HL-60/S4 treated with phorbol 12-myristate 13-acetate at 8.2 ng/mL for 4 days and 3 days (cell line): ENCODE results near the gene WDFY4.

Experiments
- in situ Hi-C: fragments of 300-500 bp; cut with MboI; formaldehyde crosslinking; loops from 2 replicates; pipeline ENCODE4 v1.15.0; 2022; ENCODE audit warnings: low sequenced_read_pairs

Gene WDFY4

GRCh38 chr10:48839809-48840679 lies 155.4 kb downstream of the WDFY4 start:
- in situ Hi-C loops = no loop called here

GRCh38 chr10:48842231-48842630 lies 157.6 kb downstream of the WDFY4 start:
- in situ Hi-C loops = no loop called here

GRCh38 chr10:48843198-48843597 lies 158.5 kb downstream of the WDFY4 start:
- in situ Hi-C loops = no loop called here

GRCh38 chr10:48844616-48845015 lies 159.9 kb downstream of the WDFY4 start:
- in situ Hi-C loops = no loop called here

GRCh38 chr10:48845512-48845911 lies 160.8 kb downstream of the WDFY4 start:
- in situ Hi-C loops = no loop called here

- in situ Hi-C loops = no loop called here
Measured at GRCh38 chr10:48847691-48848090, 163.0 kb downstream of the WDFY4 start.

- in situ Hi-C loops = no loop called here
Measured at GRCh38 chr10:48856855-48857254, 172.2 kb downstream of the WDFY4 start.

- in situ Hi-C loops = no loop called here
Measured at GRCh38 chr10:48872234-48872633, 187.6 kb downstream of the WDFY4 start.

- in situ Hi-C loops = no loop called here
Measured at GRCh38 chr10:48878091-48878490, 193.4 kb downstream of the WDFY4 start.

GRCh38 chr10:48879451-48879850 lies 194.8 kb downstream of the WDFY4 start:
- in situ Hi-C loops = no loop called here

GRCh38 chr10:48880016-48880705 lies 195.5 kb downstream of the WDFY4 start:
- in situ Hi-C loops = no loop called here

- in situ Hi-C loops = no loop called here
Measured at GRCh38 chr10:48881937-48882336, 197.3 kb downstream of the WDFY4 start.

GRCh38 chr10:48882881-48883280 lies 198.2 kb downstream of the WDFY4 start:
- in situ Hi-C loops = no loop called here

GRCh38 chr10:48883701-48884100 lies 199.0 kb downstream of the WDFY4 start:
- in situ Hi-C loops = no loop called here

GRCh38 chr10:48884179-48885045 lies 199.7 kb downstream of the WDFY4 start:
- in situ Hi-C loops = no loop called here

GRCh38 chr10:48885376-48885775 lies 200.7 kb downstream of the WDFY4 start:
- in situ Hi-C loops = no loop called here

GRCh38 chr10:48887982-48888381 lies 203.3 kb downstream of the WDFY4 start:
- in situ Hi-C loops = no loop called here

GRCh38 chr10:48890888-48891850 lies 206.5 kb downstream of the WDFY4 start:
- in situ Hi-C loops = no loop called here

GRCh38 chr10:48894911-48895802 lies 210.5 kb downstream of the WDFY4 start:
- in situ Hi-C loops = no loop called here
